HepG2 (cell line): ENCODE results near the gene SPA17. TPM values are rescaled to one million over a fixed set of nuclear protein-coding genes. Genes with fewer than 3 reads are reported as not detected.

Experiments used
- ATAC-seq: fragments of 200-7000 bp; cut with Tn5 transposase; 3 replicates; pipeline ENCODE4 v1.9.1; 2020; ENCODE audit warnings: mild to moderate bottlenecking, moderate library complexity
- BruUV-seq: library from RNA; stranded (reverse); fragments of 400-500 nt; replicated peaks from 2 replicates; lab custom pipeline; 2021; lab: Mats Ljungman, UMichigan
- CTCF ChIA-PET: fragments of 300-600 bp; formaldehyde crosslinking; extraction: SDS; loops from one replicate; lab custom pipeline; 2021; ENCODE audit warnings: low total read pairs, inconsistent platforms, low intra/inter-chr PET ratio; lab: Yijun Ruan, JAX
- POLR2A ChIA-PET: fragments of 350-600 bp; sonication (Branson Sonifier 250); formaldehyde crosslinking; loops from one replicate; lab custom pipeline; 2020; ENCODE audit warnings: antibody characterized with exemption, inconsistent platforms; lab: Yijun Ruan, JAX
- DNase-seq: peaks from one replicate; pipeline ENCODE4 v3.0.0-alpha.2; 2015; ENCODE audit warnings: low spot score
- FAIRE-seq: peaks from 3 replicates; lab custom pipeline; 2011; peaks lifted over from hg19 to GRCh38; lab: Jason Lieb, UNC
- H2AFZ ChIP-seq: one replicate; pipeline ENCODE4 v1.6.1; 2011; ENCODE audit warnings: low read length, inconsistent platforms
- H3K27ac ChIP-seq: fragments of 300-600 bp; 3 replicates; pipeline ENCODE4 v1.8.0; 2011; ENCODE audit warnings: mixed run types, mild to moderate bottlenecking, mixed read lengths, low read length, inconsistent platforms; ENCODE audit not compliant: insufficient read depth; ENCODE audit errors: extremely low read length
- H3K27me3 ChIP-seq, 2 experiments: fragments of 200-600 bp in 1 of 2; 2 replicates in 1 of 2; 3 replicates in 1 of 2; pipeline versions ENCODE4 v1.6.0 to v1.8.0; 2011; ENCODE audit warnings: low read length in 2 of 2, mild to moderate bottlenecking in 2 of 2, moderate library complexity in 2 of 2, inconsistent platforms in 1 of 2; ENCODE audit not compliant: insufficient read depth in 2 of 2, control insufficient read depth in 1 of 2
- H3K36me3 ChIP-seq, 2 experiments: fragments of 200-600 bp in 1 of 2; replicated peaks in 1 of 2; 2 replicates in 1 of 2; 3 replicates in 1 of 2; pipeline versions ENCODE4 v1.5.1 to v1.8.0; 2011; ENCODE audit warnings: low read length in 2 of 2, inconsistent platforms in 1 of 2; ENCODE audit not compliant: insufficient read depth in 2 of 2, control insufficient read depth in 1 of 2
- H3K4me1 ChIP-seq: 2 replicates; pipeline ENCODE4 v1.5.1; 2012; ENCODE audit warnings: low read length, inconsistent platforms; ENCODE audit not compliant: insufficient read depth
- H3K4me2 ChIP-seq: 2 replicates; pipeline ENCODE4 v1.6.0; 2011; ENCODE audit warnings: low read depth, low read length, inconsistent platforms
- H3K4me3 ChIP-seq, 3 experiments: fragments of 200-600 bp in 1 of 3; sonication (generic), shearing (Covaris generic) in 1 of 3; replicated peaks in 1 of 3; 2 replicates each; pipeline ENCODE4 v1.5.1; 2011 to 2016; ENCODE audit warnings: low read length in 3 of 3, inconsistent platforms in 2 of 3, low read depth in 2 of 3, mild to moderate bottlenecking in 2 of 3, control low read depth in 1 of 3, mixed read lengths in 1 of 3; ENCODE audit not compliant: insufficient read depth in 1 of 3
- H3K79me2 ChIP-seq: one replicate; pipeline ENCODE4 v1.6.1; 2011; ENCODE audit warnings: low read length, inconsistent platforms; ENCODE audit not compliant: insufficient read depth
- H3K9ac ChIP-seq: 2 replicates; pipeline ENCODE4 v1.6.0; 2011; ENCODE audit warnings: mild to moderate bottlenecking, low read depth, low read length, inconsistent platforms; ENCODE audit not compliant: insufficient read depth
- H3K9me3 ChIP-seq: 2 replicates; pipeline ENCODE4 v1.5.1; 2012; ENCODE audit warnings: mild to moderate bottlenecking, low read length
- H4K20me1 ChIP-seq: 2 replicates; pipeline ENCODE4 v1.6.0; 2011; ENCODE audit warnings: inconsistent platforms, mild to moderate bottlenecking, low read length, moderate library complexity; ENCODE audit not compliant: insufficient read depth
- CCAR2 ChIP-seq: fragments of 200-400 bp; formaldehyde crosslinking; optimal IDR thresholded peaks from 2 replicates; pipeline ENCODE3; 2018; ENCODE audit warnings: low read depth, mild to moderate bottlenecking, low read length, moderate library complexity
- ELF1 ChIP-seq: sonication (generic); formaldehyde crosslinking; IDR thresholded peaks from 2 replicates; pipeline ENCODE4 v1.4.0; 2020; ENCODE audit warnings: missing genetic modification reagents
- HNRNPLL ChIP-seq: fragments of 200-400 bp; formaldehyde crosslinking; IDR thresholded peaks from 2 replicates; pipeline ENCODE4 v1.6.1; 2017; ENCODE audit warnings: mild to moderate bottlenecking, low read depth, low read length; ENCODE audit not compliant: poor library complexity, severe bottlenecking
- IKZF4 ChIP-seq: sonication (generic); formaldehyde crosslinking; IDR thresholded peaks from 2 replicates; pipeline ENCODE4 v1.5.1; 2020; ENCODE audit warnings: borderline replicate concordance, mild to moderate bottlenecking, low read depth, missing genetic modification reagents; ENCODE audit errors: not compliant biosample characterization
- KAT2B ChIP-seq: fragments of 150-350 bp; IDR thresholded peaks from 2 replicates; pipeline ENCODE4 v1.6.1; 2014; ENCODE audit warnings: low read depth, low read length, borderline replicate concordance
- POLR2G ChIP-seq: fragments of 200-400 bp; formaldehyde crosslinking; IDR thresholded peaks from 2 replicates; pipeline ENCODE4 v1.6.1; 2018; ENCODE audit warnings: mild to moderate bottlenecking, low read depth, low read length, moderate library complexity
- SOX13 ChIP-seq, 3 experiments: fragments of 450-650 bp in 1 of 3; sonication (generic) in 1 of 3; formaldehyde crosslinking in 1 of 3; IDR thresholded peaks in 2 of 3; conservative IDR thresholded peaks in 1 of 3; 2 replicates each; pipeline versions ENCODE4 v1.5.0 to v1.6.1; 2016 to 2020; ENCODE audit warnings: antibody characterized with exemption in 1 of 3, mild to moderate bottlenecking in 1 of 3, missing compliant biosample characterization in 1 of 3, missing genetic modification reagents in 1 of 3, moderate library complexity in 1 of 3
- SOX5 ChIP-seq: IDR thresholded peaks from 2 replicates; pipeline ENCODE4 v1.6.1; 2016; ENCODE audit warnings: borderline replicate concordance
- SSRP1 ChIP-seq: IDR thresholded peaks from 2 replicates; pipeline ENCODE4 v1.6.1; 2016; ENCODE audit warnings: control low read depth
- ZNF256 ChIP-seq: sonication (generic); formaldehyde crosslinking; conservative IDR thresholded peaks from 2 replicates; pipeline ENCODE4 v1.4.0; 2020; ENCODE audit warnings: missing genetic modification reagents
- ZNF564 ChIP-seq: sonication (generic); formaldehyde crosslinking; IDR thresholded peaks from 2 replicates; pipeline ENCODE4 v1.8.1; 2023; ENCODE audit warnings: mild to moderate bottlenecking, missing genetic modification reagents
- ZNF616 ChIP-seq: sonication (generic); formaldehyde crosslinking; IDR thresholded peaks from 2 replicates; pipeline ENCODE4 v1.5.0; 2020; ENCODE audit warnings: low read depth, mild to moderate bottlenecking, missing genetic modification reagents
- ZNF644 ChIP-seq: IDR thresholded peaks from 2 replicates; pipeline ENCODE4 v1.6.1; 2016; ENCODE audit warnings: low read depth
- ZNF768 ChIP-seq: sonication (generic); formaldehyde crosslinking; IDR thresholded peaks from 2 replicates; pipeline ENCODE4 v1.4.0; 2020; ENCODE audit warnings: missing genetic modification reagents
- ZNF772 ChIP-seq: sonication (generic); formaldehyde crosslinking; IDR thresholded peaks from 2 replicates; pipeline ENCODE4 v1.5.0; 2020; ENCODE audit warnings: mild to moderate bottlenecking, missing genetic modification reagents
- WGBS: methylation state at CpG from one replicate; pipeline ENCODE4 v1.1.6; 2017; ENCODE audit warnings: low lambda C conversion rate; 5-methylcytosine and 5-hydroxymethylcytosine counted together
- in situ Hi-C: cut with HindIII; loops from 2 replicates; pipeline ENCODE4 v1.10.0; 2017; ENCODE audit warnings: low pct_unique_long_range_greater_than_20kb; ENCODE audit not compliant: extremely low pct_ligation_motif_present
- intact Hi-C: fragments of 100-400 bp; cut with micrococcal nuclease; formaldehyde crosslinking; loops from one replicate; pipeline ENCODE4 v1.10.0; 2022; ENCODE audit not compliant: unreplicated experiment
- polyA plus RNA-seq, 8 experiments: library from polyadenylated mRNA; depleted of rRNA in 3 of 8; stranded (reverse) in 7 of 8; unstranded in 1 of 8; fragments of >200 nt; fragmentation: Illumina TruSeq in 4 of 8; extraction: Trizol in 4 of 8; gene quantifications; 2 replicates each; pipeline versions ENCODE4 v1.2.1 to v1.2.3, GENCODE V29; 2011 to 2016; ENCODE audit warnings: low read depth in 4 of 8, missing spikeins in 1 of 8, mixed read lengths in 1 of 8; ENCODE audit not compliant: insufficient read depth in 1 of 8
- total RNA-seq, 5 experiments: library from RNA; depleted of rRNA; stranded (reverse); fragments of >200 nt; fragmentation: Illumina TruSeq; extraction: Trizol; gene quantifications; 2 replicates each; pipeline ENCODE4 v1.2.3, GENCODE V29; 2016; ENCODE audit warnings: low read depth in 1 of 5
- TF ChIP-seq, protein P1 (sequence below): sonication (generic); formaldehyde crosslinking; IDR thresholded peaks from 2 replicates; pipeline ENCODE4 v1.4.0; 2020; ENCODE audit warnings: missing genetic modification reagents, borderline replicate concordance
- TF ChIP-seq, protein P2 (sequence below): sonication (generic); formaldehyde crosslinking; IDR thresholded peaks from 2 replicates; pipeline ENCODE4 v1.5.0; 2020; ENCODE audit warnings: missing genetic modification reagents, mild to moderate bottlenecking, borderline replicate concordance

Gene SPA17
- total and polyA plus RNA-seq, 2 of the 13 experiments (the other 11 are each of a cell fraction or from before 2014, with no cell fraction given) = 4.4 to 8.4 TPM

GRCh38 chr11:124642628-124643027 is 31.1 kb upstream of the SPA17 start:
- Histone ChIP-seq H3K4me3 (no peak overlapping the region), H3K4me1 (peaks cover 7% of the 10 kb centered on the region), H2AFZ (no peak overlapping the region), H3K36me3 (no peaks in the 10 kb centered on the region), H3K27me3 (no peaks in the 10 kb centered on the region), H3K79me2 (no peaks in the 10 kb centered on the region), H3K9ac (no peak overlapping the region), H3K9me3 (no peaks in the 10 kb centered on the region), H3K27ac (no peak overlapping the region), H3K4me2 (no peak overlapping the region), H4K20me1 (no peaks in the 10 kb centered on the region)
- WGBS = 96% methylated on average over 3 of the region's 3 CpGs
- no peak for ATAC-seq
- in situ Hi-C loops = loop anchor here (5.0 to 10.0 kb wide), 2 partner anchors 195 to 222 kb away; partner anchors contain the start of gene ROBO3
- BruUV-seq = no TSS peak
- no peak for DNase-seq
- ChIA-PET POLR2A (no interaction called here), CTCF (interaction anchor here (1.0 kb wide), 1 partner anchor 225 kb away, joined by 3 read pairs; no protein-coding TSS in a partner anchor)
- intact Hi-C loops = no loop called here
- TF ChIP-seq ELF1 (CRISPR knock-in tag) = no peak
- TF ChIP-seq ZNF256 = no peak
- TF ChIP-seq POLR2G = no peak
- no peak for TF ChIP-seq ZNF768
- no peak for TF ChIP-seq ZNF616 (CRISPR knock-in tag)
- no peak for TF ChIP-seq IKZF4 (CRISPR knock-in tag)
- TF ChIP-seq HNRNPLL = no peak
- TF ChIP-seq SSRP1 (CRISPR knock-in tag) = no peak
- no peak for TF ChIP-seq ZNF644
- TF ChIP-seq SOX13 (IDR thresholded peaks at IDR 0.05) = no peak
- TF ChIP-seq SOX13 (CRISPR knock-in tag; conservative IDR thresholded peaks at IDR 0.05 in 1 of 2, IDR thresholded peaks at IDR 0.05 in 1 of 2) = no peak
- TF ChIP-seq KAT2B = no peak
- TF ChIP-seq, protein P1, sequence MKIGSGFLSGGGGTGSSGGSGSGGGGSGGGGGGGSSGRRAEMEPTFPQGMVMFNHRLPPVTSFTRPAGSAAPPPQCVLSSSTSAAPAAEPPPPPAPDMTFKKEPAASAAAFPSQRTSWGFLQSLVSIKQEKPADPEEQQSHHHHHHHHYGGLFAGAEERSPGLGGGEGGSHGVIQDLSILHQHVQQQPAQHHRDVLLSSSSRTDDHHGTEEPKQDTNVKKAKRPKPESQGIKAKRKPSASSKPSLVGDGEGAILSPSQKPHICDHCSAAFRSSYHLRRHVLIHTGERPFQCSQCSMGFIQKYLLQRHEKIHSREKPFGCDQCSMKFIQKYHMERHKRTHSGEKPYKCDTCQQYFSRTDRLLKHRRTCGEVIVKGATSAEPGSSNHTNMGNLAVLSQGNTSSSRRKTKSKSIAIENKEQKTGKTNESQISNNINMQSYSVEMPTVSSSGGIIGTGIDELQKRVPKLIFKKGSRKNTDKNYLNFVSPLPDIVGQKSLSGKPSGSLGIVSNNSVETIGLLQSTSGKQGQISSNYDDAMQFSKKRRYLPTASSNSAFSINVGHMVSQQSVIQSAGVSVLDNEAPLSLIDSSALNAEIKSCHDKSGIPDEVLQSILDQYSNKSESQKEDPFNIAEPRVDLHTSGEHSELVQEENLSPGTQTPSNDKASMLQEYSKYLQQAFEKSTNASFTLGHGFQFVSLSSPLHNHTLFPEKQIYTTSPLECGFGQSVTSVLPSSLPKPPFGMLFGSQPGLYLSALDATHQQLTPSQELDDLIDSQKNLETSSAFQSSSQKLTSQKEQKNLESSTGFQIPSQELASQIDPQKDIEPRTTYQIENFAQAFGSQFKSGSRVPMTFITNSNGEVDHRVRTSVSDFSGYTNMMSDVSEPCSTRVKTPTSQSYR (CRISPR knock-in tag) = no peak
- TF ChIP-seq ZNF772 (CRISPR knock-in tag) = no peak
- no peak for TF ChIP-seq CCAR2
- TF ChIP-seq SOX5 (CRISPR knock-in tag) = no peak
- TF ChIP-seq ZNF564 (CRISPR knock-in tag) = no peak
- TF ChIP-seq, protein P2, sequence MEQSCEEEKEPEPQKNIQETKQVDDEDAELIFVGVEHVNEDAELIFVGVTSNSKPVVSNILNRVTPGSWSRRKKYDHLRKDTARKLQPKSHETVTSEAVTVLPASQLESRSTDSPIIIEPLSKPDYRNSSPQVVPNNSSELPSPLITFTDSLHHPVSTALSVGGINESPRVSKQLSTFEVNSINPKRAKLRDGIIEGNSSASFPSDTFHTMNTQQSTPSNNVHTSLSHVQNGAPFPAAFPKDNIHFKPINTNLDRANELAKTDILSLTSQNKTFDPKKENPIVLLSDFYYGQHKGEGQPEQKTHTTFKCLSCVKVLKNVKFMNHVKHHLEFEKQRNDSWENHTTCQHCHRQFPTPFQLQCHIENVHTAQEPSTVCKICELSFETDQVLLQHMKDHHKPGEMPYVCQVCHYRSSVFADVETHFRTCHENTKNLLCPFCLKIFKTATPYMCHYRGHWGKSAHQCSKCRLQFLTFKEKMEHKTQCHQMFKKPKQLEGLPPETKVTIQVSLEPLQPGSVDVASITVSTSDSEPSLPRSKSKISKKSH (CRISPR knock-in tag) = no peak
- no peak for FAIRE-seq
